Measurements from ENCODE around the gene PEX11G. TPM values are rescaled to one million over a fixed set of nuclear protein-coding genes. Genes with fewer than 3 reads are reported as not detected.

PEX11G gene
- total and polyA plus RNA-seq, 2 of the 8 experiments (the other 6 are each of a cell fraction or from before 2014, with no cell fraction given) = 2.1 to 4.3 TPM

GRCh38 chr19:7524992-7525739, 36.3 kb upstream of the PEX11G start (continued):
- no peak for TF ChIP-seq CHD7 (IDR thresholded peaks at IDR 0.05; ENCODE audit: insufficient replicate concordance, low read length)
